Measurements from ENCODE around the gene TUBGCP2. TPM values are rescaled to one million over a fixed set of nuclear protein-coding genes. Genes with fewer than 3 reads are reported as not detected.

Gene TUBGCP2
- total and polyA plus RNA-seq, 12 donors: 31.5 to 77.6 (median 37.3) TPM

DNA sequence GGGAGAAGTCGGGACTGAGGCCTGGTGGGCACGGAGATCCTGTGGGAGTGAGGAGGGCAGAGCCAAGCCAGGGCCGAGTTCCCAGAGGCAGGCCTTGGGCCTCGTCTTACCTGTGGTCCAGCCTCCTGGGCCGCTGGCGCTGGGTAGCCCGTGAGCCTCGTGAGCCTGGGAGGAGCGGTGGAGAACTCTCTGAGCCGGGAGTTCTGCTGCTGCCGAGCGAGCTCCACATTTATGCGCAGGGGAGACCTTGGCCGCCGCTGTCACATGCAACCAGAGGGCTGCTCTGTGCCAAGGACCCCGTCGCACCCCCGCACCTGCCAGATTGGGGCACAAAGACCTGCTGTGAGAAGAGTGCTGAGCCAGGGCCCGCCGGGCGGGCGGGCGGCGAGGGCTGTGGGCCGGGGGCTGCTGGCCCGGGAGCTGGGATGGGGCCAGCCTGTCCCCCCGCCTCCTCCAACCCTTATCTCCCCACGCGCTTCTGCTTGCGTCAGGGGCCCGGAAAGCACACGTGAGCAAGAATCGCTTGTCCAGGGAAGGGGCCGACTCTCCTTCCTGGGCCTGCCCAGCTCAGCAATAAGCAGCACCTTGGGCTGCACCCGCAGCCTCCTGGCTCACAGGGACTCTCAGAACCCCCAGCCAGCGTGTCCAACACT, 60.9 kb downstream of the TUBGCP2 start:
- H3K27ac ChIP-seq: no peak overlapping the region
- no peak for ATAC-seq
- peaks cover 8 to 88% (median 65%) of the 10 kb centered on the region in 7 donors for H3K27me3 ChIP-seq
- no peaks in the 10 kb centered on the region for H3K36me3 ChIP-seq
- intact Hi-C loops (cut with DNase I): no loop called here
- peaks cover 0 to 7% (median 0%) of the 10 kb centered on the region in 9 donors for H3K4me1 ChIP-seq
- DNase-seq: no peak
- H3K4me3 ChIP-seq: no peak overlapping the region
- TF ChIP-seq, protein P1, sequence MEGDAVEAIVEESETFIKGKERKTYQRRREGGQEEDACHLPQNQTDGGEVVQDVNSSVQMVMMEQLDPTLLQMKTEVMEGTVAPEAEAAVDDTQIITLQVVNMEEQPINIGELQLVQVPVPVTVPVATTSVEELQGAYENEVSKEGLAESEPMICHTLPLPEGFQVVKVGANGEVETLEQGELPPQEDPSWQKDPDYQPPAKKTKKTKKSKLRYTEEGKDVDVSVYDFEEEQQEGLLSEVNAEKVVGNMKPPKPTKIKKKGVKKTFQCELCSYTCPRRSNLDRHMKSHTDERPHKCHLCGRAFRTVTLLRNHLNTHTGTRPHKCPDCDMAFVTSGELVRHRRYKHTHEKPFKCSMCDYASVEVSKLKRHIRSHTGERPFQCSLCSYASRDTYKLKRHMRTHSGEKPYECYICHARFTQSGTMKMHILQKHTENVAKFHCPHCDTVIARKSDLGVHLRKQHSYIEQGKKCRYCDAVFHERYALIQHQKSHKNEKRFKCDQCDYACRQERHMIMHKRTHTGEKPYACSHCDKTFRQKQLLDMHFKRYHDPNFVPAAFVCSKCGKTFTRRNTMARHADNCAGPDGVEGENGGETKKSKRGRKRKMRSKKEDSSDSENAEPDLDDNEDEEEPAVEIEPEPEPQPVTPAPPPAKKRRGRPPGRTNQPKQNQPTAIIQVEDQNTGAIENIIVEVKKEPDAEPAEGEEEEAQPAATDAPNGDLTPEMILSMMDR (IDR thresholded peaks at IDR 0.05): no peak
- 56 to 61% methylated on average over 31 to 36 of the region's 36 CpGs for WGBS, 2 donors
- H3K9me3 ChIP-seq: no peaks in the 10 kb centered on the region

DNA sequence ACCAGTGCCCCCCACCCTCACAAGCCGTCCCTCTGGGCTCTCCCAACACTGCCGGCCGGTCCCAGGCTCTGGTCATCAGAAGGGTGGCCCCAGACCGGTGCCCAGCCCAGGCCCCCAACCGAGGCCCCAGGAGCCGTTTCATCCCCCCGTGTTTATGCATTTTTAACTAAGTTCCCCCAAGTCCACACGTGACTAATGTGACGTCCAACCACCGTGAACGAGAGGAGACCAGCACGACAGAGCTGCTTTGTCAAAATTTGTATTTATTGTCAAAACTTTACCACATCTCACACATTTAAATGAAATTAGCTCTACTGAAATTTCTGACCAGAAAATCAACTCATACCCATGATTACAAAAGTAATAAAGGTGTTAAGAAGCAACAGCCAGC, 62.4 kb downstream of the TUBGCP2 start:
- H3K27ac ChIP-seq: no peak overlapping the region
- TF ChIP-seq, protein P1 (IDR thresholded peaks at IDR 0.05): no peak
- peaks cover 8 to 92% (median 73%) of the 10 kb centered on the region in 7 donors for H3K27me3 ChIP-seq
- no peaks in the 10 kb centered on the region for H3K36me3 ChIP-seq
- intact Hi-C loops (cut with DNase I): no loop called here
- WGBS, 2 donors: 45 to 57% methylated on average over 12 of the region's 12 CpGs
- no peak for DNase-seq
- no peaks in the 10 kb centered on the region for H3K9me3 ChIP-seq
- no peak overlapping the region for H3K4me3 ChIP-seq
- peaks cover 0 to 8% (median 0%) of the 10 kb centered on the region in 9 donors for H3K4me1 ChIP-seq
- ATAC-seq: no peak

DNA sequence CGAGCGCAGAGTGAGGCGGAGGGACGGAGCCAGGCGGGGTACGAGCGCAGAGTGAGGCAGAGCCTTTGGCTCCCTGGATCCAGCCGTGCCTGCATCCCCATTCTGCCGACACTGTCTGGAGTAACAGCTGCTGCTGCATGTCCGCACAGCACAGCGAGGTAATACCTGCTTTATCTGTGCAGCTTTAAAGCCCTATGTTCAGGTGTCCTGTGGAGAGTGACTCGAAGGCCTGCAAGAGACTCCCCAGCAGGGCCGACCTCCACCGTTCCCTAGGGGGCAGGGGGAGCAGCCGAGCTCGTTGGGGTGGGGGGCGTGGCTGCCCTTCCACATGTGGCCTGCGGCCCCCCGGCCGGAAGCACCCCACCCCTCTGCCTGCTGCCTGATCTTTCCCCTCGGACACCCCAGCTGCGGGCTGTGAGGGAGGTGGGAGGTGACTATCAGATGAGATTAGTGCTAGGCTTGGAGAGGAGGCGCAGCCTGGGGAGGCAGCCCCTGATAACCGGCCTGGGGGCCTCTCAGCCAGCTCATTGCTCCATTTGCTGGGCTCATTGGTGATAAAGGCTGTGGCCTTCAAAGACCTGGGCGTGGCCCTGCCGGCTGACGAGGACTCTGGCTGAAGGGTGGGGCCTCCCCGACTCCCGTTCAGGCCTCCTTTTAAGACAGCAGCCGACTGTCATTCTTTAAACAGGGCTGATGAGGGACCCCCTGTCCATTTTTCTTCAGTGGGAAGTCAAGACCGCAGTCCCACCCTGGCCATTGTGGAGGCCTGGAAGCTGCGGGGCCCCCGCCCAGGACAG, 63.0 kb downstream of the TUBGCP2 start:
- no peak for DNase-seq

DNA sequence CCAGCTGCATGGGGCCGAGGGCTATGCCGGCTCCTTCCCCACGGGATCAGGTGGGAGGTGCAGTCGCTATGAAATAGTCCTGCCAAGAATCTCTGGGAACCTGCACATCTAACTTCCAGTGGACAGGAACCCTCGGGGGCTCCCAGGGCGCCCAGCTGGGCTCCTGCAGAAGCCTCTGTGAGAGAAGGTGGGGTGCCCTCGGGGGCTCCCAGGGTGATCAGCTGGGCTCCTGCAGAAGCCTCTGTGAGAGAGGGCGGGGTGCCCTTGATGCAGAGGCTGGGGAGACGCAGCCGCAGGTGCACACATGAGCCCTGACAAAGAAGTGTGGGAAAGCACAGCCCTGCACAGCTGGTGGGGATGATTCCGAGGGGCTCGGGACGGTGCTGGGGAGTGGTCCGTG, 65.1 kb downstream of the TUBGCP2 start:
- no peak for ATAC-seq
- peaks cover 8 to 97% (median 95%) of the 10 kb centered on the region in 7 donors for H3K27me3 ChIP-seq

More for the DNA sequence above, 63.0 kb downstream of the TUBGCP2 start:
- TF ChIP-seq, protein P1 (IDR thresholded peaks at IDR 0.05): no peak
- H3K36me3 ChIP-seq: no peaks in the 10 kb centered on the region
- H3K27me3 ChIP-seq: peaks cover 8 to 96% (median 79%) of the 10 kb centered on the region in 7 donors
- intact Hi-C loops (cut with DNase I): no loop called here
- H3K9me3 ChIP-seq: no peaks in the 10 kb centered on the region
- H3K4me3 ChIP-seq: no peak overlapping the region
- no peak for ATAC-seq
- peaks cover 0 to 13% (median 0%) of the 10 kb centered on the region in 9 donors for H3K4me1 ChIP-seq
- no peak overlapping the region for H3K27ac ChIP-seq
- WGBS, 2 donors: 38 to 39% methylated on average over 33 of the region's 33 CpGs

More for the DNA sequence above, 65.1 kb downstream of the TUBGCP2 start:
- H3K9me3 ChIP-seq: no peaks in the 10 kb centered on the region
- intact Hi-C loops (cut with DNase I): no loop called here
- H3K36me3 ChIP-seq: no peaks in the 10 kb centered on the region
- H3K4me3 ChIP-seq: no peak overlapping the region
- TF ChIP-seq, protein P1 (IDR thresholded peaks at IDR 0.05): no peak
- 63 to 67% methylated on average over 14 of the region's 14 CpGs for WGBS, 2 donors
- no peak overlapping the region for H3K27ac ChIP-seq
- DNase-seq: no peak
- peaks cover 0 to 13% (median 0%) of the 10 kb centered on the region in 9 donors for H3K4me1 ChIP-seq
